CD4-positive, alpha-beta memory T cell (primary cell): ENCODE results near the gene ADSS1. TPM values are rescaled to one million over a fixed set of nuclear protein-coding genes. Genes with fewer than 3 reads are reported as not detected.

Experiments
- CTCF ChIA-PET: fragments of 350-600 bp; sonication (Branson Sonifier 250); formaldehyde crosslinking; loops from one replicate; lab custom pipeline; 2021; ENCODE audit warnings: inconsistent platforms; ENCODE audit not compliant: partially characterized antibody; lab: Charles Lee
- POLR2A ChIA-PET: fragments of 350-600 bp; sonication (Branson Sonifier 250); formaldehyde crosslinking; loops from one replicate; lab custom pipeline; 2021; ENCODE audit not compliant: partially characterized antibody; lab: Charles Lee
- DNase-seq, 5 donors: peaks; one replicate each; pipeline versions ENCODE4 v3.0.0 to v3.0.0-alpha.2; 2020 to 2022; ENCODE audit warnings: mixed read lengths in 1 of 5
- H3K27ac ChIP-seq: one replicate; pipeline ENCODE4 v1.7.0; 2013; ENCODE audit warnings: low read depth, low read length
- H3K27me3 ChIP-seq: 2 replicates; pipeline ENCODE4 v1.7.0; 2013; ENCODE audit warnings: mild to moderate bottlenecking, low read length, moderate library complexity; ENCODE audit not compliant: insufficient read depth
- H3K36me3 ChIP-seq: 2 replicates; pipeline ENCODE4 v1.7.0; 2013; ENCODE audit warnings: mild to moderate bottlenecking, low read length, moderate library complexity; ENCODE audit not compliant: insufficient read depth
- H3K4me1 ChIP-seq: 2 replicates; pipeline ENCODE4 v1.7.0; 2013; ENCODE audit warnings: mild to moderate bottlenecking, low read length, moderate library complexity; ENCODE audit not compliant: insufficient read depth
- H3K4me3 ChIP-seq, 2 donors: one replicate each; pipeline ENCODE4 v1.7.0; 2013; ENCODE audit warnings: low read length in 2 of 2, mild to moderate bottlenecking in 1 of 2
- H3K9me3 ChIP-seq, 2 donors: one replicate each; pipeline ENCODE4 v1.7.0; 2013; ENCODE audit warnings: low read length in 2 of 2, control low read depth in 1 of 2; ENCODE audit not compliant: control insufficient read depth in 1 of 2
- H3K27ac Mint-ChIP-seq, 7 donors: one replicate each; pipeline ENCODE4 v1.8.0; 2020 to 2021; ENCODE audit warnings: mixed read lengths in 7 of 7, mild to moderate bottlenecking in 6 of 7, inconsistent platforms in 3 of 7, moderate library complexity in 3 of 7
- H3K27me3 Mint-ChIP-seq, 2 donors: one replicate each; pipeline ENCODE4 v1.8.0; 2020 to 2021; ENCODE audit warnings: mixed read lengths in 2 of 2
- H3K36me3 Mint-ChIP-seq, 2 donors: one replicate each; pipeline ENCODE4 v1.8.0; 2020 to 2021; ENCODE audit warnings: mixed read lengths in 2 of 2, inconsistent platforms in 1 of 2, mild to moderate bottlenecking in 1 of 2
- H3K4me1 Mint-ChIP-seq, 4 donors: one replicate each; pipeline ENCODE4 v1.8.0; 2020 to 2021; ENCODE audit warnings: mixed read lengths in 4 of 4, mild to moderate bottlenecking in 1 of 4
- H3K4me3 Mint-ChIP-seq, 8 donors: one replicate each; pipeline ENCODE4 v1.8.0; 2020 to 2021; ENCODE audit warnings: mixed read lengths in 8 of 8, mild to moderate bottlenecking in 7 of 8, moderate library complexity in 6 of 8, inconsistent platforms in 3 of 8
- H3K9me3 Mint-ChIP-seq, 8 donors: one replicate each; pipeline ENCODE4 v1.8.0; 2020 to 2021; ENCODE audit warnings: mixed read lengths in 8 of 8, mild to moderate bottlenecking in 5 of 8, inconsistent platforms in 3 of 8, moderate library complexity in 1 of 8
- intact Hi-C: fragments of 100-400 bp; cut with micrococcal nuclease; formaldehyde crosslinking; loops from one replicate; pipeline ENCODE4 v1.15.1; 2023
- polyA plus RNA-seq, 2 donors: library from polyadenylated mRNA; unstranded; fragments of 300-500 nt; fragmentation: Illumina TruSeq; gene quantifications; one replicate each; pipeline ENCODE4 v1.2.3, GENCODE V29; 2021
- total RNA-seq, 2 experiments: library from RNA; stranded (reverse); gene quantifications; one replicate each; pipeline ENCODE4 v1.2.3, GENCODE V29; 2021

Gene ADSS1
- total and polyA plus RNA-seq, 4 experiments from 2014 or later = 0.16 to 1.8 (median 1.5) TPM

GRCh38 chr14:104722938-104723650 lies 935 bp upstream of the ADSS1 start:
- CTCF ChIA-PET = interaction anchor here (0.9 to 3.8 kb wide), 7 partner anchors 14 to 147 kb away, joined by 3 to 16 read pairs (median 4); partner anchors contain the start of gene SIVA1
- H3K27me3 Mint-ChIP-seq = no peaks in the 10 kb centered on the region
- H3K27ac Mint-ChIP-seq = no peak overlapping the region
- H3K4me3 Mint-ChIP-seq = peak overlapping the region in 1 of 8 donors; percentile 39
- H3K4me3 ChIP-seq = no peak overlapping the region
- H3K36me3 Mint-ChIP-seq = peaks cover 0 to 5% of the 10 kb centered on the region in 2 donors
- H3K4me1 Mint-ChIP-seq = no peaks in the 10 kb centered on the region
- intact Hi-C loops = no loop called here
- H3K4me1 ChIP-seq = peaks cover 10% of the 10 kb centered on the region
- H3K9me3 Mint-ChIP-seq = no peaks in the 10 kb centered on the region
- POLR2A ChIA-PET = interaction anchor here (0.8 to 4.2 kb wide), 5 partner anchors 16 to 46 kb away, joined by 3 to 21 read pairs (median 3); partner anchors contain the start of gene SIVA1
- H3K36me3 ChIP-seq = no peaks in the 10 kb centered on the region
- no peaks in the 10 kb centered on the region for H3K9me3 ChIP-seq
- H3K27me3 ChIP-seq = no peaks in the 10 kb centered on the region
- H3K27ac ChIP-seq = no peak overlapping the region
- peak in 1 of 5 donors; percentile 11 for DNase-seq

GRCh38 chr14:104724407-104724980 lies 465 bp downstream of the ADSS1 start:
- Mint-ChIP-seq H3K27me3 (no peaks in the 10 kb centered on the region), H3K27ac (no peak overlapping the region), H3K9me3 (peaks cover 0 to 3% (median 0%) of the 10 kb centered on the region in 8 donors), H3K4me3 (peak overlapping the region in 6 of 8 donors; percentile 30 to 61 (median 46)), H3K4me1 (no peaks in the 10 kb centered on the region), H3K36me3 (peaks cover 0 to 5% of the 10 kb centered on the region in 2 donors)
- intact Hi-C loops = loop anchor here (1.0 kb wide), 1 partner anchor 28 kb away; no protein-coding TSS in a partner anchor
- ChIA-PET CTCF (interaction anchor here (3.8 kb wide), 1 partner anchor 28 kb away, joined by 16 read pairs; the partner anchor contains the start of gene SIVA1), POLR2A (interaction anchor here (4.2 kb wide), 1 partner anchor 29 kb away, joined by 21 read pairs; the partner anchor contains the start of gene SIVA1)
- Histone ChIP-seq H3K4me3 (peak overlapping the region in 1 of 2 donors; percentile 63), H3K9me3 (no peaks in the 10 kb centered on the region), H3K36me3 (no peaks in the 10 kb centered on the region), H3K4me1 (peaks cover 10% of the 10 kb centered on the region), H3K27me3 (no peaks in the 10 kb centered on the region), H3K27ac (peak overlapping the region; percentile 21)
- DNase-seq = peak in 4 of 5 donors; percentile 13 to 47 (median 16)

GRCh38 chr14:104724981-104725771 lies 1.1 kb downstream of the ADSS1 start:
- H3K27me3 ChIP-seq = no peaks in the 10 kb centered on the region
- no peak overlapping the region for H3K27ac ChIP-seq
- no peaks in the 10 kb centered on the region for H3K9me3 ChIP-seq
- peaks cover 0 to 3% (median 0%) of the 10 kb centered on the region in 8 donors for H3K9me3 Mint-ChIP-seq
- H3K4me1 Mint-ChIP-seq = no peaks in the 10 kb centered on the region
- peaks cover 10% of the 10 kb centered on the region for H3K4me1 ChIP-seq
- H3K27me3 Mint-ChIP-seq = no peaks in the 10 kb centered on the region
- H3K36me3 ChIP-seq = no peaks in the 10 kb centered on the region
- no peak overlapping the region for H3K4me3 ChIP-seq
- no peaks in the 10 kb centered on the region for H3K36me3 Mint-ChIP-seq
- peak overlapping the region in 7 of 8 donors; percentile 5 to 54 (median 43) for H3K4me3 Mint-ChIP-seq
- peak overlapping the region in 1 of 7 donors; percentile 61 for H3K27ac Mint-ChIP-seq
- ChIA-PET POLR2A (interaction anchor here (1.3 to 4.2 kb wide), 2 partner anchors 28 to 30 kb away, joined by 3 to 21 read pairs; partner anchors contain the start of gene SIVA1), CTCF (interaction anchor here (3.8 kb wide), 1 partner anchor 28 kb away, joined by 16 read pairs; the partner anchor contains the start of gene SIVA1)
- intact Hi-C loops = loop anchor here (1.0 kb wide), 1 partner anchor 27 kb away; no protein-coding TSS in a partner anchor
- no peak for DNase-seq

DNA sequence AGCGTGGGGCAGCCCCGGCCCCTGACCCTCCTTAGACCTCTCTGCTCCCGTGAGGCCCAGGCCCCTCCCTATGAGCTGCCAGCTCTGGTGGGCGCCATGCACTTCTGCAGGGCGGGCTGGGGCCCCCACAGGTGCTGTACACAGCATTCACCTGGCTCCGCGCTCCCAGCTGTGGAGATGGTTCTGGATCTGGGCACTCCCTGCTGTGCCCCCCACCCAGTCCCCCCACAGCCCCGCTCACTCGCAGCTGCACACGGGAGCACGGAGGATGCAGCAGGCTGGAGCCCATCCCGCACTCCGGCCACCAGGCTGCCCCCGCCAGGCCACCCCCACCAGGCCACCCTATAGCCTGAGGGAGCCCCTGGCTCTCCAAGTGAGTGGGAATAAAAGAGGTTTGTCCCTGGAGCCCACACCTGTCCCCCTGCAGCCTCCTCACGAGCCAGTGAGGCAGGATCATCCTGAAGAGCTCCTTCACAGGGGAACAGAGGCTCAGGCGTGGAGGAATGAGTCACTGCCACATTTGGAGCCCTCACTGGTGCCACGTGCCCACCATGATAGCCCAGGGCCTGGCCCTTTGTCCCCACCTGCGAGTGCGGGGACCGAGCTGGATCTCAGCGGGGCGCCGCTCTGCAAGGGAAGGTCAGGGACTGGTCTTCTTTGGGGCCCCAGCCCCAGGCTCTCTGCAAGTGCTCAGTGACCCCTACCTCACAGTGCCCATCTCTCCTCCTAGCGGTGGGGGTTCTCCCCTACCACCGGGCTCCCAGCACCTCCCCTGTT lies 1.9 kb downstream of the ADSS1 start:
- Histone ChIP-seq H3K9me3 (no peaks in the 10 kb centered on the region), H3K4me3 (no peak overlapping the region), H3K4me1 (peaks cover 10% of the 10 kb centered on the region), H3K27me3 (no peaks in the 10 kb centered on the region), H3K27ac (no peak overlapping the region), H3K36me3 (no peaks in the 10 kb centered on the region)
- no peaks in the 10 kb centered on the region for H3K4me1 Mint-ChIP-seq
- H3K4me3 Mint-ChIP-seq = peak overlapping the region in 1 of 8 donors; percentile 29
- intact Hi-C loops = no loop called here
- ChIA-PET CTCF (no interaction called here), POLR2A (interaction anchor here (1.3 to 4.2 kb wide), 2 partner anchors 27 to 31 kb away, joined by 3 to 21 read pairs; partner anchors contain the start of gene SIVA1)
- no peaks in the 10 kb centered on the region for H3K27me3 Mint-ChIP-seq
- peaks cover 0 to 3% (median 0%) of the 10 kb centered on the region in 8 donors for H3K9me3 Mint-ChIP-seq
- DNase-seq = no peak
- H3K27ac Mint-ChIP-seq = no peak overlapping the region
- H3K36me3 Mint-ChIP-seq = no peaks in the 10 kb centered on the region

DNA sequence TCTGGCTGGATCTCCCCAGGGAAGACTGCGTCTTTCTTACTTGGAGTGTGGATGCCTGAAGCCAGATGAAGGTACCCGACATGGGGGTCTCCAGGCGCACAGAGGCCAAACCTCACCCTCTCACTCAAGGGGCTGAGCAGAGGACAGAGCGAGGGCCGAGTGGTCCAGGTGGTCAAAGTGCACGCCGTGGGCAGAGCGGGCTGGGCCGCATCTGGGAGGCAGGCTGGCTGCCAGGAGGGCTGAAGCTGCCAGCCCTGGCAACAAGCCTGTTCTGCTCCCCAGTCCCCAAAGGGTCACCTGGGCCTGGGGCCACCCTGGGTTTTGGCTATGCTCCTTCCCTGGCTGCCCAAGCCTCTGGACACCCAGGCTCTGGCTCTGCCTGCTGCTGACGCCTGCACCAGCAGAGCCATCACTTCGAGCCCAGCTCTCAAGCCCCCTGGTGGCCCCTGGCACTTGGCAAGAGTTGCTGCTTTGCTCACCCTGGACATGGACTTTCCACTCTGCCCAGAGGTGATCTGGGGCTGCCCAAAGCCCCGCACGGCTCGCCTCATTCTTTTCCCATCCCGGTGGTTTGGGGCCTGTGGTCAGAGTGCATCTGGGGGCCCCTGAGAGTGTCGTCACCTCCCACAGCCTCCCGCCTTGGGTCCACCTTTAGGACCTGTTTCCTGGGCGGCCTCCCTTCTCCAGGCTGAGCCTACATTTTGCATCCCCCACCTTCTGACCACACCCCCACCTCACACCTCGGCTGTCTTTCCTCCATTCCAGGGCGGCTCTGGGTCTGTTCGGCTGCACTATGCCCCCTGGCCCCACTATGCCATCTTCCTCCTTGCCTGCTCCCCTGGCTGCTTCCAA lies 2.8 kb downstream of the ADSS1 start:
- peak overlapping the region in 1 of 7 donors; percentile 55 for H3K27ac Mint-ChIP-seq
- H3K4me1 Mint-ChIP-seq = no peaks in the 10 kb centered on the region
- Histone ChIP-seq H3K36me3 (no peaks in the 10 kb centered on the region), H3K4me1 (peaks cover 10% of the 10 kb centered on the region), H3K27ac (no peak overlapping the region), H3K4me3 (no peak overlapping the region), H3K9me3 (no peaks in the 10 kb centered on the region), H3K27me3 (no peaks in the 10 kb centered on the region)
- no peaks in the 10 kb centered on the region for H3K27me3 Mint-ChIP-seq
- H3K9me3 Mint-ChIP-seq = peaks cover 0 to 3% (median 0%) of the 10 kb centered on the region in 8 donors
- CTCF ChIA-PET = no interaction called here
- DNase-seq = no peak
- no peaks in the 10 kb centered on the region for H3K36me3 Mint-ChIP-seq
- POLR2A ChIA-PET = interaction anchor here (1.3 kb wide), 1 partner anchor 31 kb away, joined by 3 read pairs; no protein-coding TSS in a partner anchor
- intact Hi-C loops = no loop called here
- no peak overlapping the region for H3K4me3 Mint-ChIP-seq

DNA sequence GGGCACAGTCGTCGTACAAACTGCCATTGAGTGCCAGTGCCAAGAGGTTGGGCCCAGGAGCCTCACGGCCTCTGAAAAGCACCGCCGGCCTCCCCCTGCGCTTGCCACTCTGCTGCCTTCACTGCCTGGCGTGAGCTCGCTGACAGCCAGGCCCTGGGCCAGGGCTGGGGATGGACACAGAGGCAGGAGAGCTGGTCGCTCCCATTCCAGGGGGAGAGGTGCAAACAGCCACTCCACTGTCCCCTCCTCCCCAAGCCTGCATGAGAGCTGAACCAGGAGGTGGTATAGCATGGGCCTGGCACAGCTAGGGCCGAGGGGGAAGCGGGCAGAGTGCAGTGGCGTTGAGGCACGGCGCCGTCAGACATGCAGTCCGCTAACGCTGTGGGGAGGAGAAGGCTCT lies 4.6 kb downstream of the ADSS1 start:
- Histone ChIP-seq H3K36me3 (no peaks in the 10 kb centered on the region), H3K9me3 (no peaks in the 10 kb centered on the region), H3K4me1 (peaks cover 5% of the 10 kb centered on the region), H3K4me3 (no peak overlapping the region), H3K27ac (no peak overlapping the region), H3K27me3 (no peaks in the 10 kb centered on the region)
- Mint-ChIP-seq H3K27ac (no peak overlapping the region), H3K4me1 (no peaks in the 10 kb centered on the region), H3K36me3 (no peaks in the 10 kb centered on the region), H3K4me3 (no peak overlapping the region), H3K27me3 (no peaks in the 10 kb centered on the region), H3K9me3 (peaks cover 0 to 3% (median 0%) of the 10 kb centered on the region in 8 donors)
- ChIA-PET CTCF (interaction anchor here (1.2 kb wide), 2 partner anchors 23 to 97 kb away, joined by 3 read pairs; no protein-coding TSS in a partner anchor), POLR2A (no interaction called here)
- intact Hi-C loops = no loop called here
- no peak for DNase-seq
